Mesenchymal stem cell (in vitro differentiated cells and primary cell): Measurements from ENCODE around the gene ZNF429.

Experiments
- DNase-seq: peaks from one replicate; pipeline ENCODE4 v3.0.0-alpha.2; 2013
- H2AFZ ChIP-seq: one replicate; pipeline ENCODE4 v1.6.1; 2013; ENCODE audit warnings: low read depth, mild to moderate bottlenecking, control low read depth, inconsistent platforms, low read length, moderate library complexity
- H2AK5ac ChIP-seq: 2 replicates; pipeline ENCODE4 v1.6.1; 2013; ENCODE audit warnings: low read length, moderate library complexity, mild to moderate bottlenecking, inconsistent platforms; ENCODE audit not compliant: severe bottlenecking
- H2BK120ac ChIP-seq: one replicate; pipeline ENCODE4 v1.6.1; 2013; ENCODE audit warnings: low read depth, mild to moderate bottlenecking, inconsistent platforms, low read length, moderate library complexity
- H2BK12ac ChIP-seq, 2 experiments: one replicate each; pipeline ENCODE4 v1.6.1; 2013; ENCODE audit warnings: inconsistent platforms in 2 of 2, low read length in 2 of 2, mild to moderate bottlenecking in 2 of 2, moderate library complexity in 2 of 2, control low read depth in 1 of 2
- H2BK15ac ChIP-seq: one replicate; pipeline ENCODE4 v1.6.1; 2013; ENCODE audit warnings: mild to moderate bottlenecking, low read depth, inconsistent platforms; ENCODE audit not compliant: poor library complexity, severe bottlenecking
- H2BK5ac ChIP-seq: 2 replicates; pipeline ENCODE4 v1.6.1; 2013; ENCODE audit warnings: low read depth, mild to moderate bottlenecking, low read length, control low read depth, inconsistent platforms; ENCODE audit not compliant: poor library complexity, severe bottlenecking
- H3K14ac ChIP-seq, 2 experiments: one replicate each; pipeline ENCODE4 v1.6.1; 2013; ENCODE audit warnings: inconsistent platforms in 2 of 2, low read length in 2 of 2, control low read depth in 1 of 2, mild to moderate bottlenecking in 1 of 2, moderate library complexity in 1 of 2
- H3K18ac ChIP-seq, 2 experiments: one replicate each; pipeline ENCODE4 v1.6.1; 2013; ENCODE audit warnings: inconsistent platforms in 2 of 2, low read length in 2 of 2, control low read depth in 1 of 2, low read depth in 1 of 2, mild to moderate bottlenecking in 1 of 2
- H3K23ac ChIP-seq, 2 experiments: one replicate each; pipeline ENCODE4 v1.6.1; 2013; ENCODE audit warnings: inconsistent platforms in 2 of 2, low read length in 2 of 2, mild to moderate bottlenecking in 2 of 2, moderate library complexity in 2 of 2, control low read depth in 1 of 2
- H3K27ac ChIP-seq: 2 replicates; pipeline ENCODE4 v1.5.1; 2013; ENCODE audit warnings: mild to moderate bottlenecking, moderate library complexity, low read length, control low read depth, inconsistent platforms; ENCODE audit not compliant: poor library complexity, severe bottlenecking
- H3K27me3 ChIP-seq, 2 experiments: 2 replicates each; pipeline versions ENCODE4 v1.6.1 to v1.7.0; 2013; ENCODE audit warnings: low read length in 2 of 2, mild to moderate bottlenecking in 2 of 2, moderate library complexity in 2 of 2, control low read depth in 1 of 2, inconsistent platforms in 1 of 2; ENCODE audit not compliant: control insufficient read depth in 1 of 2, insufficient read depth in 1 of 2
- H3K36me3 ChIP-seq, 2 experiments: 2 replicates each; pipeline versions ENCODE4 v1.6.1 to v1.7.0; 2013; ENCODE audit warnings: low read length in 2 of 2, control low read depth in 1 of 2, inconsistent platforms in 1 of 2, low read depth in 1 of 2, mild to moderate bottlenecking in 1 of 2; ENCODE audit not compliant: insufficient read depth in 2 of 2, control insufficient read depth in 1 of 2
- H3K4ac ChIP-seq, 2 experiments: one replicate each; pipeline ENCODE4 v1.6.1; 2013; ENCODE audit warnings: inconsistent platforms in 2 of 2, low read length in 2 of 2, mild to moderate bottlenecking in 2 of 2, moderate library complexity in 2 of 2, control low read depth in 1 of 2, low read depth in 1 of 2
- H3K4me1 ChIP-seq: 2 replicates; pipeline ENCODE4 v1.6.1; 2013; ENCODE audit warnings: low read depth, low read length, control low read depth; ENCODE audit not compliant: control insufficient read depth, insufficient read depth
- H3K4me2 ChIP-seq: 2 replicates; pipeline ENCODE4 v1.6.1; 2013; ENCODE audit warnings: low read length, mild to moderate bottlenecking, inconsistent platforms; ENCODE audit not compliant: poor library complexity, severe bottlenecking
- H3K4me3 ChIP-seq, 2 experiments: 2 replicates each; pipeline versions ENCODE4 v1.5.1 to v1.7.0; 2013; ENCODE audit warnings: low read length in 2 of 2, mild to moderate bottlenecking in 2 of 2, control low read depth in 1 of 2, low read depth in 1 of 2; ENCODE audit not compliant: insufficient read depth in 1 of 2
- H3K79me1 ChIP-seq: replicated peaks from 2 replicates; pipeline ENCODE4 v1.6.1; 2013; ENCODE audit warnings: mild to moderate bottlenecking, control low read depth, low read length, inconsistent platforms; ENCODE audit not compliant: poor library complexity, severe bottlenecking
- H3K9ac ChIP-seq: 2 replicates; pipeline ENCODE4 v1.7.0; 2013; ENCODE audit warnings: mild to moderate bottlenecking, low read length, moderate library complexity
- H3K9me3 ChIP-seq: 2 replicates; pipeline ENCODE4 v1.7.0; 2013; ENCODE audit warnings: mild to moderate bottlenecking, low read length; ENCODE audit not compliant: control insufficient read depth
- H4K8ac ChIP-seq: one replicate; pipeline ENCODE4 v1.6.1; 2013; ENCODE audit warnings: inconsistent platforms, mild to moderate bottlenecking, low read length, moderate library complexity
- H4K91ac ChIP-seq: one replicate; pipeline ENCODE4 v1.6.1; 2013; ENCODE audit warnings: mild to moderate bottlenecking, low read length, inconsistent platforms
- WGBS: methylation state at CpG from one replicate; pipeline ENCODE4 v1.1.7; 2013; ENCODE audit warnings: mixed read lengths; 5-methylcytosine and 5-hydroxymethylcytosine counted together

ZNF429 gene

DNA sequence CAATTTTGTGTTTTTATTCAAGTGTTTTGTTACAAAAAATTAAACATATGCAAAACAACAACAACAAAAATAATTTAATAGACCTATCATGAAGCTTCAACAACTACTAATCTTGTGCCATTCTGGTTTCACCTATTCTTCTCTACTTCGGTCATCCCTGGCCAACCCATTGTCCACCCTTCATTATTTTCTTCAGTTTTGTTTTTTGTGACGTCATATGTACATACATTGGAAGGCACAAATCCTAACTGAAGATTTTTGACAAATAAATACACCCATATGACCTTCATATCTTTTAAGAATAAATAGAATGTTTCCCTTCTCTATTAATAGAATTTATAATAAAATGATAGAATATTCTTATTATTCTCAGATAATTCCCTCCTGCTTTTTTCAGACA lies 69.2 kb downstream of the ZNF429 start:
- H3K4me3 ChIP-seq, result no peak overlapping the region
- H2BK15ac ChIP-seq, result no peak overlapping the region
- H3K27ac ChIP-seq, result no peak overlapping the region
- peaks cover 30% of the 10 kb centered on the region for H3K9me3 ChIP-seq
- no peak overlapping the region for H4K91ac ChIP-seq
- H3K9ac ChIP-seq, result no peak overlapping the region
- DNase-seq, result no peak
- H3K4me1 ChIP-seq, result no peaks in the 10 kb centered on the region
- WGBS, result 80% methylated on average over 1 of the region's 2 CpGs
- no peak overlapping the region for H2AK5ac ChIP-seq
- no peak overlapping the region for H3K18ac ChIP-seq
- H2BK12ac ChIP-seq, result no peak overlapping the region
- no peak overlapping the region for H4K8ac ChIP-seq
- H2BK5ac ChIP-seq, result no peak overlapping the region
- H3K14ac ChIP-seq, result no peak overlapping the region
- no peak overlapping the region for H3K4ac ChIP-seq
- H3K27me3 ChIP-seq, result no peaks in the 10 kb centered on the region
- H2BK120ac ChIP-seq, result no peak overlapping the region
- H3K23ac ChIP-seq, result no peak overlapping the region
- H3K4me2 ChIP-seq, result no peak overlapping the region
- no peaks in the 10 kb centered on the region for H3K79me1 ChIP-seq
- H3K36me3 ChIP-seq, result no peaks in the 10 kb centered on the region
- no peak overlapping the region for H2AFZ ChIP-seq

DNA sequence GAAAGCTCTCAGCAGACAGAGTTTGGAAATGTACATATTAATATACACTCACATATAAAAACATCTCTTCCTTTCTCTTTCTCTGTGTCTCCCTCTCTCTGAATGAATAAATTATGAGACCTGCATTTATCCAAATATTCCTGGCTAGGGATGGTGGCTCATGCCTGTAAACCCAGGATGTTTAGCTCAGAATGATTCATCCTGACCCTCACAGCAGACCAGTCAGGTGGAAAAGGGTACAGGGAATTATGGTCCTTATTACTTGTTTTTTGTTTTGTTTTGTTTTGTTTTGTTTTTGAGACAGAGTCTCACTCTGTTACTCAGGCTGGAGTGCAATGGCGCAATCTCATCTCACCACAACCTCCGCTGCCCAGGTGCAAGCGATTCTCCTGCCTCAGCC lies 71.1 kb downstream of the ZNF429 start:
- Histone ChIP-seq H2AFZ (no peak overlapping the region), H2BK15ac (no peak overlapping the region), H3K4me2 (no peak overlapping the region), H3K27me3 (no peaks in the 10 kb centered on the region), H2BK12ac (no peak overlapping the region), H3K27ac (no peak overlapping the region), H3K4me3 (no peak overlapping the region), H3K18ac (no peak overlapping the region), H3K4me1 (no peaks in the 10 kb centered on the region), H2BK120ac (no peak overlapping the region), H3K14ac (no peak overlapping the region), H4K8ac (no peak overlapping the region), H3K4ac (no peak overlapping the region), H2BK5ac (no peak overlapping the region), H3K79me1 (no peaks in the 10 kb centered on the region), H3K23ac (no peak overlapping the region), H4K91ac (no peak overlapping the region), H3K9me3 (peaks cover 40% of the 10 kb centered on the region), H3K36me3 (no peaks in the 10 kb centered on the region), H2AK5ac (no peak overlapping the region), H3K9ac (no peak overlapping the region)
- 91% methylated on average over 3 of the region's 3 CpGs for WGBS
- no peak for DNase-seq

DNA sequence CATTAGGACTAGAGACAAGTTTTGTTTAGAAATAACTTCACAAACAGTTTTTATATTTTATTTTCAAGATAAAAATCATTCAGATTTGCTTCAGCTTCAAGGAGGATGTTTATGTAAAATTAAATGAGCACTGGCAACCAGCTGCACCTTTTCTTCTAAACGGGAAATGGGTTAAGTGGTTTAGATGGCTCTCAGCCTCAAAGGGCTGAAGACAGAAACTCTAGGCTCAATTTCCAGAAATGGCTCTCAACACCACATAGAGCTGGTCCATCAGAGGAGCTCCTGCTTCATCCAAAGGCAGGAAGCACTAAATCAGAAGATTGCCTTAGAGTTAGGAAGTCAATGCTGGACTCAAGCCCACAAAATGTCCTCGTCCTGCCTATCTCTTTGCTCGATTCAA lies 74.7 kb downstream of the ZNF429 start:
- no peak overlapping the region for H3K9ac ChIP-seq
- H3K9me3 ChIP-seq, result peaks cover 39% of the 10 kb centered on the region
- H4K91ac ChIP-seq, result no peak overlapping the region
- H3K4me3 ChIP-seq, result no peak overlapping the region
- no peak overlapping the region for H3K4ac ChIP-seq
- H2AFZ ChIP-seq, result no peak overlapping the region
- no peak overlapping the region for H3K23ac ChIP-seq
- WGBS, result 81% methylated on average over 1 of the region's 3 CpGs
- H2BK120ac ChIP-seq, result no peak overlapping the region
- H3K36me3 ChIP-seq, result no peaks in the 10 kb centered on the region
- no peaks in the 10 kb centered on the region for H3K4me1 ChIP-seq
- no peak overlapping the region for H4K8ac ChIP-seq
- no peaks in the 10 kb centered on the region for H3K79me1 ChIP-seq
- H3K27ac ChIP-seq, result no peak overlapping the region
- no peak overlapping the region for H2BK5ac ChIP-seq
- H3K14ac ChIP-seq, result no peak overlapping the region
- H2BK12ac ChIP-seq, result no peak overlapping the region
- DNase-seq, result no peak
- H3K18ac ChIP-seq, result no peak overlapping the region
- no peaks in the 10 kb centered on the region for H3K27me3 ChIP-seq
- no peak overlapping the region for H2AK5ac ChIP-seq
- no peak overlapping the region for H2BK15ac ChIP-seq
- no peak overlapping the region for H3K4me2 ChIP-seq

- H3K14ac ChIP-seq, result no peak overlapping the region
- no peak overlapping the region for H2AK5ac ChIP-seq
- H3K4me3 ChIP-seq, result no peak overlapping the region
- H3K4me1 ChIP-seq, result no peaks in the 10 kb centered on the region
- no peak overlapping the region for H2AFZ ChIP-seq
- H4K91ac ChIP-seq, result no peak overlapping the region
- H3K4ac ChIP-seq, result no peak overlapping the region
- no peak overlapping the region for H3K4me2 ChIP-seq
- no peak overlapping the region for H2BK5ac ChIP-seq
- H2BK12ac ChIP-seq, result no peak overlapping the region
- DNase-seq, result no peak
- no peak overlapping the region for H3K18ac ChIP-seq
- no peaks in the 10 kb centered on the region for H3K36me3 ChIP-seq
- no peak overlapping the region for H2BK15ac ChIP-seq
- H3K79me1 ChIP-seq, result no peaks in the 10 kb centered on the region
- no peak overlapping the region for H2BK120ac ChIP-seq
- no peak overlapping the region for H4K8ac ChIP-seq
- H3K9ac ChIP-seq, result no peak overlapping the region
- no peak overlapping the region for H3K27ac ChIP-seq
- no peak overlapping the region for H3K23ac ChIP-seq
- WGBS, result no CpG with 5 or more reads among the region's 1 CpG
- no peaks in the 10 kb centered on the region for H3K27me3 ChIP-seq
- peaks cover 41% of the 10 kb centered on the region for H3K9me3 ChIP-seq
Measured at GRCh38 chr19:21580818-21581217, 75.4 kb downstream of the ZNF429 start.
